HepG2 (cell line): ENCODE results near the gene MLN.

Experiments used
- CTCF ChIP-seq: sonication (generic); formaldehyde crosslinking; IDR thresholded peaks from 2 replicates; pipeline ENCODE4 v1.5.0; 2020; ENCODE audit warnings: mild to moderate bottlenecking, missing genetic modification reagents, moderate library complexity
- STAT6 ChIP-seq: sonication (generic); formaldehyde crosslinking; IDR thresholded peaks from 2 replicates; pipeline ENCODE4 v1.4.0; 2020; ENCODE audit warnings: missing genetic modification reagents, mild to moderate bottlenecking, borderline replicate concordance

GRCh38 chr6:33809594-33809993, 5.8 kb upstream of the MLN start:
- TF ChIP-seq CTCF (CRISPR knock-in tag) (no peak), STAT6 (CRISPR knock-in tag) (no peak)
